Lower lobe of right lung (tissue), 2 donors: ENCODE results near the gene DSPP. TPM values are rescaled to one million over a fixed set of nuclear protein-coding genes. Genes with fewer than 3 reads are reported as not detected.

Experiments
- ATAC-seq, 2 donors: fragments of 200-7000 bp; cut with Tn5 transposase; one replicate each; pipeline ENCODE4 v1.9.1; 2020 to 2022; ENCODE audit warnings: mild to moderate bottlenecking in 2 of 2, moderate library complexity in 2 of 2
- DNase-seq: peaks from one replicate; pipeline ENCODE4 v3.0.0-alpha.2; 2020
- H3K27ac ChIP-seq: fragments of 200-600 bp; one replicate; pipeline ENCODE4 v1.8.0; 2022
- H3K27me3 ChIP-seq: fragments of 200-600 bp; one replicate; pipeline ENCODE4 v1.8.0; 2022; ENCODE audit warnings: low read depth
- H3K36me3 ChIP-seq: fragments of 200-600 bp; one replicate; pipeline ENCODE4 v1.8.0; 2022; ENCODE audit warnings: mild to moderate bottlenecking
- H3K4me1 ChIP-seq: fragments of 200-600 bp; one replicate; pipeline ENCODE4 v1.8.0; 2022
- H3K4me3 ChIP-seq: fragments of 200-600 bp; one replicate; pipeline ENCODE4 v1.8.0; 2022; ENCODE audit warnings: mild to moderate bottlenecking
- H3K9me3 ChIP-seq: fragments of 200-600 bp; one replicate; pipeline ENCODE4 v1.8.0; 2022
- CTCF ChIP-seq: fragments of 200-600 bp; IDR thresholded peaks from one replicate; pipeline ENCODE4 v1.8.0; 2022; ENCODE audit warnings: antibody characterized with exemption, mild to moderate bottlenecking
- intact Hi-C: fragments of 100-400 bp; cut with DNase I; formaldehyde crosslinking; loops from one replicate; pipeline ENCODE4 v1.11.0; 2022
- total RNA-seq: library from RNA; stranded (reverse); fragmentation: NEBNext Ultra II Directional; extraction: Animal tissue kit (Norgen Biotek cat#: 25700); gene quantifications from one replicate; pipeline ENCODE4 v1.2.1, GENCODE V29; 2021
- donor health status: DM: no; HTN: yes; CAD: no; lungs with severe emphysema.

The DSPP gene
- total RNA-seq, 1 donor from 2014 or later = not detected

GRCh38 chr4:87649980-87650379, 41.7 kb downstream of the DSPP start, which contains the start of gene DMP1:
Gene DMP1 (plus strand): TSS chr4:87650280. CDS start chr4:87656493, 6,213 bp downstream.
- H3K4me3 ChIP-seq = no peak within 1 kb of the TSS
- no peaks in the 10 kb centered on the region for H3K9me3 ChIP-seq
- H3K27ac ChIP-seq = no peak within 1 kb of the TSS
- intact Hi-C loops = no loop called here
- H3K27me3 ChIP-seq = no peaks in the 10 kb centered on the region
- ATAC-seq (no peak), DNase-seq (no peak)
- no peak for TF ChIP-seq CTCF
- H3K36me3 ChIP-seq = no peaks in the 10 kb centered on the region
- H3K4me1 ChIP-seq = no peaks in the 10 kb centered on the region

- TF ChIP-seq CTCF = no peak
- Histone ChIP-seq H3K36me3 (no peaks in the 10 kb centered on the region), H3K27ac (no peak overlapping the region), H3K27me3 (no peaks in the 10 kb centered on the region), H3K9me3 (no peaks in the 10 kb centered on the region), H3K4me1 (no peaks in the 10 kb centered on the region), H3K4me3 (no peak overlapping the region)
- DNase-seq = no peak
- ATAC-seq = no peak
- intact Hi-C loops = no loop called here
Observed at GRCh38 chr4:87650938-87651337, 42.6 kb downstream of the DSPP start.

- Histone ChIP-seq H3K27me3 (no peaks in the 10 kb centered on the region), H3K4me1 (no peaks in the 10 kb centered on the region), H3K4me3 (no peak overlapping the region), H3K9me3 (no peaks in the 10 kb centered on the region), H3K36me3 (no peaks in the 10 kb centered on the region), H3K27ac (no peak overlapping the region)
- no peak for TF ChIP-seq CTCF
- DNase-seq (no peak), ATAC-seq (no peak)
- intact Hi-C loops = no loop called here
Observed at GRCh38 chr4:87651941-87652340, 43.6 kb downstream of the DSPP start.

GRCh38 chr4:87654487-87655044, 46.2 kb downstream of the DSPP start:
- Histone ChIP-seq H3K27ac (no peak overlapping the region), H3K4me1 (peaks cover 3% of the 10 kb centered on the region), H3K36me3 (no peaks in the 10 kb centered on the region), H3K9me3 (no peaks in the 10 kb centered on the region), H3K27me3 (no peaks in the 10 kb centered on the region), H3K4me3 (no peak overlapping the region)
- intact Hi-C loops = no loop called here
- DNase-seq (no peak), ATAC-seq (no peak)
- no peak for TF ChIP-seq CTCF

GRCh38 chr4:87657525-87657924, 49.2 kb downstream of the DSPP start:
- intact Hi-C loops = no loop called here
- no peak for ATAC-seq

More at GRCh38 chr4:87657525-87657924, 49.2 kb downstream of the DSPP start:
- DNase-seq = no peak
- Histone ChIP-seq H3K9me3 (no peaks in the 10 kb centered on the region), H3K27me3 (no peaks in the 10 kb centered on the region), H3K27ac (no peak overlapping the region), H3K36me3 (no peaks in the 10 kb centered on the region), H3K4me3 (no peak overlapping the region), H3K4me1 (peaks cover 6% of the 10 kb centered on the region)
- TF ChIP-seq CTCF = no peak
